Smooth muscle cell (in vitro differentiated cells): Measurements from ENCODE around the gene DUSP5. TPM values are rescaled to one million over a fixed set of nuclear protein-coding genes. Genes with fewer than 3 reads are reported as not detected.

ENCODE experiments used
- DNase-seq: peaks from one replicate; lab custom pipeline; 2025; ENCODE audit not compliant: unreplicated experiment; lab: John Stamatoyannopoulos, UW
- H2AFZ ChIP-seq: fragments of 200-600 bp; sonication (generic); 2 replicates; pipeline ENCODE4 v1.6.0; 2016; ENCODE audit warnings: antibody characterized with exemption, low read depth, mild to moderate bottlenecking
- H3F3A ChIP-seq: fragments of 200-600 bp; sonication (generic); 2 replicates; pipeline ENCODE4 v1.6.0; 2017; ENCODE audit warnings: antibody characterized with exemption, low read depth
- H3K27ac ChIP-seq: fragments of 200-600 bp; sonication (generic); 2 replicates; pipeline ENCODE4 v1.5.1; 2016; ENCODE audit warnings: low read depth, mild to moderate bottlenecking
- H3K27me3 ChIP-seq: fragments of 200-600 bp; sonication (generic); 2 replicates; pipeline ENCODE4 v1.6.1; 2016; ENCODE audit warnings: low read depth, mild to moderate bottlenecking
- H3K36me3 ChIP-seq: fragments of 200-600 bp; sonication (generic); 2 replicates; pipeline ENCODE4 v1.5.1; 2016; ENCODE audit warnings: low read depth
- H3K4me1 ChIP-seq: fragments of 200-600 bp; sonication (generic); 2 replicates; pipeline ENCODE4 v1.5.1; 2016; ENCODE audit warnings: low read depth
- H3K4me2 ChIP-seq: fragments of 200-600 bp; sonication (generic); 2 replicates; pipeline ENCODE4 v1.6.0; 2016; ENCODE audit warnings: mild to moderate bottlenecking
- H3K4me3 ChIP-seq: fragments of 200-600 bp; sonication (generic); 2 replicates; pipeline ENCODE4 v1.5.1; 2016; ENCODE audit warnings: mild to moderate bottlenecking
- H3K79me2 ChIP-seq: fragments of 200-600 bp; sonication (generic); 2 replicates; pipeline ENCODE4 v1.6.0; 2016; ENCODE audit warnings: low read depth, mild to moderate bottlenecking
- H3K9ac ChIP-seq: fragments of 200-600 bp; sonication (generic); 2 replicates; pipeline ENCODE4 v1.6.0; 2016; ENCODE audit warnings: low read depth
- H3K9me3 ChIP-seq: fragments of 200-600 bp; sonication (generic); replicated peaks from 2 replicates; pipeline ENCODE4 v1.5.1; 2016; ENCODE audit warnings: low read depth
- H4K20me1 ChIP-seq: fragments of 200-600 bp; sonication (generic); 2 replicates; pipeline ENCODE4 v1.6.0; 2016; ENCODE audit warnings: low read depth
- WGBS: methylation state at CpG from one replicate; pipeline ENCODE4 v1.1.7; 2016; ENCODE audit warnings: low lambda C conversion rate; 5-methylcytosine and 5-hydroxymethylcytosine counted together
- polyA plus RNA-seq: library from polyadenylated mRNA; unstranded; fragments of >200 nt; fragmentation: Nextera tagmentation; extraction: Ambion mirVana; gene quantifications from 2 replicates; pipeline ENCODE4 v1.2.1, GENCODE V29; 2016
- total RNA-seq: library from RNA; depleted of rRNA; stranded (reverse); fragments of >200 nt; gene quantifications from 2 replicates; pipeline ENCODE4 v1.2.3, GENCODE V29; 2014
- TF ChIP-seq, protein P1 (sequence below): fragments of 200-600 bp; sonication (generic); IDR thresholded peaks from 2 replicates; pipeline ENCODE4 v1.5.1; 2017; ENCODE audit warnings: borderline replicate concordance, mild to moderate bottlenecking, antibody characterized with exemption; ENCODE audit not compliant: insufficient read depth, poor library complexity, severe bottlenecking

The DUSP5 gene
- total and polyA plus RNA-seq, 2 experiments from 2014 or later: 13.6 to 23.6 TPM

GRCh38 chr10:110507346-110507745, 9.6 kb downstream of the DUSP5 start:
- peaks cover 7% of the 10 kb centered on the region for H3F3A ChIP-seq
- no peak overlapping the region for H3K9ac ChIP-seq
- no peaks in the 10 kb centered on the region for H3K27me3 ChIP-seq
- H2AFZ ChIP-seq: no peak overlapping the region
- H3K9me3 ChIP-seq: no peaks in the 10 kb centered on the region
- peaks cover 33% of the 10 kb centered on the region for H4K20me1 ChIP-seq
- peaks cover 14% of the 10 kb centered on the region for H3K4me1 ChIP-seq
- H3K79me2 ChIP-seq: peaks cover 31% of the 10 kb centered on the region
- H3K27ac ChIP-seq: no peak overlapping the region
- no peak overlapping the region for H3K4me2 ChIP-seq
- H3K36me3 ChIP-seq: peaks cover 17% of the 10 kb centered on the region
- TF ChIP-seq, protein P1, sequence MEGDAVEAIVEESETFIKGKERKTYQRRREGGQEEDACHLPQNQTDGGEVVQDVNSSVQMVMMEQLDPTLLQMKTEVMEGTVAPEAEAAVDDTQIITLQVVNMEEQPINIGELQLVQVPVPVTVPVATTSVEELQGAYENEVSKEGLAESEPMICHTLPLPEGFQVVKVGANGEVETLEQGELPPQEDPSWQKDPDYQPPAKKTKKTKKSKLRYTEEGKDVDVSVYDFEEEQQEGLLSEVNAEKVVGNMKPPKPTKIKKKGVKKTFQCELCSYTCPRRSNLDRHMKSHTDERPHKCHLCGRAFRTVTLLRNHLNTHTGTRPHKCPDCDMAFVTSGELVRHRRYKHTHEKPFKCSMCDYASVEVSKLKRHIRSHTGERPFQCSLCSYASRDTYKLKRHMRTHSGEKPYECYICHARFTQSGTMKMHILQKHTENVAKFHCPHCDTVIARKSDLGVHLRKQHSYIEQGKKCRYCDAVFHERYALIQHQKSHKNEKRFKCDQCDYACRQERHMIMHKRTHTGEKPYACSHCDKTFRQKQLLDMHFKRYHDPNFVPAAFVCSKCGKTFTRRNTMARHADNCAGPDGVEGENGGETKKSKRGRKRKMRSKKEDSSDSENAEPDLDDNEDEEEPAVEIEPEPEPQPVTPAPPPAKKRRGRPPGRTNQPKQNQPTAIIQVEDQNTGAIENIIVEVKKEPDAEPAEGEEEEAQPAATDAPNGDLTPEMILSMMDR: no peak
- H3K4me3 ChIP-seq: no peak overlapping the region
- no peak for DNase-seq
- 90% methylated on average over 6 of the region's 6 CpGs for WGBS

DNA sequence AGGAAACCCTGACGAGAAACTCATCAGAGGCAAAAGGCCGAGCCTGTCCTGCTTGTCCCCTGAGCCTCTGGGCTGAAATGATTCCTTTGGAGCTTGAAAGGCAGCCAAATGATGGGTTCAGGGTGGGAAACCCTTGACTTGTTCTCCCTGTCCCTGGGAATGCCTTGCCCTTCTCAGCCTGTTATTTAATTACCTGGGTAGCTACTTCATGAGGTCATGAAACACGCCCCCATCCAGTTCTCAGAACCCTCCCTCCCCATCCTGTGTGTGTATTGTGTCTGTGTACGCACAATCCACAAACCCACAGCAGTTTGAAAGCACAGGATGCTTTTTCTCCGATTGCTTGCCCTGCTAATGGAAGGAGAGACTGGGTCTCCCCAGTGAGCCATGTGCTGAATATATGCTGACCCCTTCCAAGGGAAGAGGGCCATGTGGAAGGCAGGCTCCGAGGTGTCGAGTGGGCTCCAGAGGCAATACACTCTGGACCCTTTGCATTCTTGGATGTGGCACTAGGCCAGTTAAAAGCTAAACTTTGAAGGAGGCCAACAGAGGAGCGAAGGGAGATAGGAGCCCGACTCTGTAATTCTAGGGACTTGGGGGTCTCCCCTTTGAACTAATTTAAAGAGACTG, 10.6 kb downstream of the DUSP5 start:
- H3K79me2 ChIP-seq: peaks cover 22% of the 10 kb centered on the region
- H3K4me2 ChIP-seq: no peak overlapping the region
- H3K9ac ChIP-seq: no peak overlapping the region
- H2AFZ ChIP-seq: no peak overlapping the region
- peaks cover 6% of the 10 kb centered on the region for H3K4me1 ChIP-seq
- peaks cover 36% of the 10 kb centered on the region for H4K20me1 ChIP-seq
- no peaks in the 10 kb centered on the region for H3K9me3 ChIP-seq
- no peak overlapping the region for H3K27ac ChIP-seq
- H3K36me3 ChIP-seq: peaks cover 17% of the 10 kb centered on the region
- H3K4me3 ChIP-seq: no peak overlapping the region
- no peak for DNase-seq
- 88% methylated on average over 9 of the region's 9 CpGs for whole genome bisulfite sequencing
- H3K27me3 ChIP-seq: no peaks in the 10 kb centered on the region
- peaks cover 7% of the 10 kb centered on the region for H3F3A ChIP-seq
- TF ChIP-seq, protein P1: no peak

GRCh38 chr10:110508806-110509544, 11.3 kb downstream of the DUSP5 start:
- H3K4me1 ChIP-seq: peaks cover 6% of the 10 kb centered on the region
- H3K9me3 ChIP-seq: no peaks in the 10 kb centered on the region
- peaks cover 17% of the 10 kb centered on the region for H3K79me2 ChIP-seq
- no peak overlapping the region for H3K4me3 ChIP-seq
- no peak for DNase-seq
- no peak overlapping the region for H3K4me2 ChIP-seq
- H3K27ac ChIP-seq: no peak overlapping the region
- no peak overlapping the region for H3K9ac ChIP-seq
- peaks cover 17% of the 10 kb centered on the region for H3K36me3 ChIP-seq
- TF ChIP-seq, protein P1: no peak
- H2AFZ ChIP-seq: no peak overlapping the region
- no peaks in the 10 kb centered on the region for H3K27me3 ChIP-seq
- WGBS: 75% methylated on average over 11 of the region's 11 CpGs
- H3F3A ChIP-seq: peaks cover 7% of the 10 kb centered on the region
- H4K20me1 ChIP-seq: peaks cover 31% of the 10 kb centered on the region
